IPS-15b (cell line): ENCODE measurements around the gene SPG7.

Experiments used
- H3K27me3 ChIP-seq: one replicate; pipeline ENCODE4 v1.6.1; 2013; ENCODE audit warnings: low read length; ENCODE audit not compliant: control insufficient read depth, insufficient read depth
- H3K36me3 ChIP-seq: one replicate; pipeline ENCODE4 v1.6.1; 2013; ENCODE audit warnings: low read length; ENCODE audit not compliant: control insufficient read depth, insufficient read depth
- H3K4me1 ChIP-seq: one replicate; pipeline ENCODE4 v1.6.1; 2013; ENCODE audit warnings: mild to moderate bottlenecking, low read length; ENCODE audit not compliant: control insufficient read depth, insufficient read depth
- H3K4me3 ChIP-seq: one replicate; pipeline ENCODE4 v1.5.1; 2013; ENCODE audit warnings: low read depth, low read length
- H3K9ac ChIP-seq: one replicate; pipeline ENCODE4 v1.6.1; 2013; ENCODE audit warnings: low read depth, mild to moderate bottlenecking, low read length
- H3K9me3 ChIP-seq: one replicate; pipeline ENCODE4 v1.6.1; 2013; ENCODE audit warnings: mild to moderate bottlenecking, low read length; ENCODE audit not compliant: control insufficient read depth, insufficient read depth

SPG7 gene

GRCh38 chr16:89572073-89572484 is 63.9 kb downstream of the SPG7 start:
- Histone ChIP-seq H3K4me1 (no peaks in the 10 kb centered on the region), H3K27me3 (peaks cover 3% of the 10 kb centered on the region), H3K4me3 (no peak overlapping the region), H3K9ac (no peak overlapping the region), H3K36me3 (no peaks in the 10 kb centered on the region), H3K9me3 (no peaks in the 10 kb centered on the region)

GRCh38 chr16:89572485-89573205 is 64.4 kb downstream of the SPG7 start:
- Histone ChIP-seq H3K9ac (no peak overlapping the region), H3K9me3 (no peaks in the 10 kb centered on the region), H3K4me1 (no peaks in the 10 kb centered on the region), H3K27me3 (peaks cover 7% of the 10 kb centered on the region), H3K4me3 (no peak overlapping the region), H3K36me3 (no peaks in the 10 kb centered on the region)

GRCh38 chr16:89573826-89574680 is 65.8 kb downstream of the SPG7 start:
- peak overlapping the region; percentile 16 for H3K9ac ChIP-seq

GRCh38 chr16:89574681-89575246 is 66.6 kb downstream of the SPG7 start:
- Histone ChIP-seq H3K36me3 (peaks cover 7% of the 10 kb centered on the region), H3K9ac (peak overlapping the region; percentile 16), H3K4me1 (no peaks in the 10 kb centered on the region), H3K4me3 (peak overlapping the region; percentile 55), H3K27me3 (peaks cover 7% of the 10 kb centered on the region), H3K9me3 (no peaks in the 10 kb centered on the region)

More at GRCh38 chr16:89573826-89574680, 65.8 kb downstream of the SPG7 start:
- H3K4me1 ChIP-seq = no peaks in the 10 kb centered on the region
- H3K36me3 ChIP-seq = peaks cover under 1% of the 10 kb centered on the region
- peaks cover 7% of the 10 kb centered on the region for H3K27me3 ChIP-seq
- H3K4me3 ChIP-seq = peak overlapping the region; percentile 52
- H3K9me3 ChIP-seq = no peaks in the 10 kb centered on the region

- Histone ChIP-seq H3K9me3 (no peaks in the 10 kb centered on the region), H3K36me3 (peaks cover 11% of the 10 kb centered on the region), H3K4me3 (peak within 1 kb of the TSS; percentile 55), H3K9ac (peak within 1 kb of the TSS; percentile 37), H3K27me3 (peaks cover 7% of the 10 kb centered on the region), H3K4me1 (no peaks in the 10 kb centered on the region)
Observed at GRCh38 chr16:89575247-89576152, 67.3 kb downstream of the SPG7 start, which contains the start of gene CPNE7. Gene CPNE7, plus strand, starts transcription at chr16:89575758. Its CDS starts 140 bp downstream, at chr16:89575898.

- Histone ChIP-seq H3K36me3 (peaks cover 11% of the 10 kb centered on the region), H3K9me3 (no peaks in the 10 kb centered on the region), H3K4me3 (peak overlapping the region; percentile 55), H3K4me1 (no peaks in the 10 kb centered on the region), H3K27me3 (peaks cover 7% of the 10 kb centered on the region), H3K9ac (peak overlapping the region; percentile 37)
Observed at GRCh38 chr16:89576153-89577054, 68.2 kb downstream of the SPG7 start.

- H3K9ac ChIP-seq = no peak overlapping the region
- no peak overlapping the region for H3K4me3 ChIP-seq
- H3K9me3 ChIP-seq = no peaks in the 10 kb centered on the region
- H3K4me1 ChIP-seq = no peaks in the 10 kb centered on the region
- H3K36me3 ChIP-seq = peaks cover 11% of the 10 kb centered on the region
- H3K27me3 ChIP-seq = peaks cover 7% of the 10 kb centered on the region
Observed at GRCh38 chr16:89577055-89577759, 69.0 kb downstream of the SPG7 start.

GRCh38 chr16:89579351-89579750 is 71.1 kb downstream of the SPG7 start:
- Histone ChIP-seq H3K4me3 (no peak overlapping the region), H3K36me3 (peaks cover 14% of the 10 kb centered on the region)

GRCh38 chr16:89581045-89581695 is 73.0 kb downstream of the SPG7 start:
- Histone ChIP-seq H3K4me3 (no peak overlapping the region), H3K4me1 (no peaks in the 10 kb centered on the region), H3K9ac (no peak overlapping the region), H3K36me3 (peaks cover 14% of the 10 kb centered on the region), H3K9me3 (no peaks in the 10 kb centered on the region), H3K27me3 (peaks cover 7% of the 10 kb centered on the region)

More at GRCh38 chr16:89579351-89579750, 71.1 kb downstream of the SPG7 start:
- peaks cover 7% of the 10 kb centered on the region for H3K27me3 ChIP-seq
- H3K9me3 ChIP-seq = no peaks in the 10 kb centered on the region
- no peaks in the 10 kb centered on the region for H3K4me1 ChIP-seq
- H3K9ac ChIP-seq = no peak overlapping the region
